Progenitor cell of endocrine pancreas (in vitro differentiated cells): ENCODE data around the gene CHD5. TPM values are rescaled to one million over a fixed set of nuclear protein-coding genes. Genes with fewer than 3 reads are reported as not detected.

Experiments used
- DNase-seq: peaks from one replicate; pipeline ENCODE4 v3.0.0; 2021; ENCODE audit warnings: low spot score; ENCODE audit not compliant: unreplicated experiment
- H3K27ac Mint-ChIP-seq: 2 replicates; pipeline ENCODE4 v1.8.0; 2021; ENCODE audit warnings: mild to moderate bottlenecking, moderate library complexity, mixed read lengths
- H3K27me3 Mint-ChIP-seq: 2 replicates; pipeline ENCODE4 v1.8.0; 2021; ENCODE audit warnings: mixed read lengths
- H3K36me3 Mint-ChIP-seq: 2 replicates; pipeline ENCODE4 v1.8.0; 2022; ENCODE audit warnings: mixed read lengths; ENCODE audit not compliant: insufficient read depth
- H3K4me1 Mint-ChIP-seq: 2 replicates; pipeline ENCODE4 v1.8.0; 2021; ENCODE audit warnings: low read depth, mixed read lengths
- H3K4me3 Mint-ChIP-seq: 2 replicates; pipeline ENCODE4 v1.8.0; 2021; ENCODE audit warnings: low read depth, mild to moderate bottlenecking, moderate library complexity, mixed read lengths
- H3K9me3 Mint-ChIP-seq: 2 replicates; pipeline ENCODE4 v1.8.0; 2021; ENCODE audit warnings: low read depth, mixed read lengths
- CTCF ChIP-seq: fragments of 200-600 bp; sonication (generic); IDR thresholded peaks from one replicate; pipeline ENCODE4 v1.5.0; 2021; ENCODE audit warnings: antibody characterized with exemption, mild to moderate bottlenecking; ENCODE audit not compliant: unreplicated experiment
- total RNA-seq: library from RNA; stranded (reverse); gene quantifications from 2 replicates; pipeline ENCODE4 v1.2.1, GENCODE V29; 2021

CHD5 gene
- total RNA-seq, 1 donor from 2014 or later, result 0.77 TPM

GRCh38 chr1:6123083-6123482 is 57.0 kb downstream of the CHD5 start:
- Mint-ChIP-seq H3K36me3 (no peaks in the 10 kb centered on the region), H3K4me1 (no peaks in the 10 kb centered on the region), H3K4me3 (no peak overlapping the region), H3K9me3 (no peaks in the 10 kb centered on the region), H3K27ac (no peak overlapping the region), H3K27me3 (peaks cover 8% of the 10 kb centered on the region)
- TF ChIP-seq CTCF, result no peak
- no peak for DNase-seq

GRCh38 chr1:6121651-6122370 is 58.3 kb downstream of the CHD5 start:
- Mint-ChIP-seq H3K4me3 (no peak overlapping the region), H3K36me3 (no peaks in the 10 kb centered on the region), H3K4me1 (no peaks in the 10 kb centered on the region), H3K9me3 (peaks cover 5% of the 10 kb centered on the region), H3K27ac (no peak overlapping the region), H3K27me3 (peaks cover 10% of the 10 kb centered on the region)
- no peak for DNase-seq
- TF ChIP-seq CTCF, result no peak

GRCh38 chr1:6121021-6121421 is 59.1 kb downstream of the CHD5 start:
- Mint-ChIP-seq H3K27ac (no peak overlapping the region), H3K36me3 (no peaks in the 10 kb centered on the region), H3K4me1 (no peaks in the 10 kb centered on the region), H3K9me3 (peaks cover 8% of the 10 kb centered on the region), H3K4me3 (no peak overlapping the region), H3K27me3 (peaks cover 14% of the 10 kb centered on the region)
- TF ChIP-seq CTCF, result no peak
- no peak for DNase-seq

GRCh38 chr1:6118415-6118814 is 61.7 kb downstream of the CHD5 start:
- Mint-ChIP-seq H3K4me1 (no peaks in the 10 kb centered on the region), H3K27ac (no peak overlapping the region), H3K36me3 (no peaks in the 10 kb centered on the region), H3K27me3 (peaks cover 11% of the 10 kb centered on the region), H3K9me3 (peaks cover 8% of the 10 kb centered on the region), H3K4me3 (no peak overlapping the region)
- TF ChIP-seq CTCF, result no peak
- DNase-seq, result no peak

GRCh38 chr1:6117624-6118023 is 62.5 kb downstream of the CHD5 start:
- H3K27me3 Mint-ChIP-seq, result peaks cover 14% of the 10 kb centered on the region
- H3K36me3 Mint-ChIP-seq, result no peaks in the 10 kb centered on the region
- H3K9me3 Mint-ChIP-seq, result peaks cover 8% of the 10 kb centered on the region
- DNase-seq, result no peak
- H3K27ac Mint-ChIP-seq, result no peak overlapping the region
- H3K4me3 Mint-ChIP-seq, result no peak overlapping the region
- no peaks in the 10 kb centered on the region for H3K4me1 Mint-ChIP-seq
- TF ChIP-seq CTCF, result no peak
